Central memory CD4-positive, alpha-beta T cell (primary cell): ENCODE measurements around the gene LMBR1.
"Not testable (repeated sequence)": the region's sequence is repeated elsewhere in the genome, so short reads cannot be mapped to it uniquely, and the experiment has no call there.

Experiments used
- DNase-seq: peaks from one replicate; pipeline ENCODE4 v3.0.0; 2022

The LMBR1 gene

DNA sequence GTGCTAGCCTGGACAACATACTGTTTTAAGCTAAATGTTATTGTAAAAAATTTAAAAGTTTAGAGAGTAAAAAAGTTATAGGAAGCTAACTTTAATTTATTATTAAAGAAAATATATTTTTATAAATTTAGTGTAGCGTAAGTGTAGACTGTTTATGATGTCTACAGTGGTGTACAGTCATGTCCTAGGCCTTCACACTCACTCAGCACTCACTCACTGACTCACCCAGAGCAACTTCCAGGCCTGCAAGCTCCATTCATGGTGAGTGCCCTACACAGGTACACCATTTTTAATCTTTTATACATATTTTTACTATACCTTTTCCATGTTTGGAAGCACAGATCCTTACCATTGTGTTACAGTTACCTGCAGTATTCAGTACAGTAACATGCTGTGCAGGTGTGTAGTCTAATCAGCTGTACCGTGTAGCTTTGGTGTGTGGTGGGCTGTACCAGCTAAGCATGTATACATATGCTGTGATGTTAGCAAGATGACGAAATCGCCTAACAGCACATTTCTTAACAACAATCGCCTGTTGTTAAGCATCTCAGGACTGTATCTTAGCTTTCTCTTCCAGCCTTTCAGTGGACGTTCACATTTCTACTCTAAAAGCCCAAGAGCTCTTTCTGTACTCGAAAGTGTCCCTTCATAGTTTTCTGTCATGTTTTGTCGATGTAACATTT is 240.0 kb downstream of the LMBR1 start:
- no peak for DNase-seq

DNA sequence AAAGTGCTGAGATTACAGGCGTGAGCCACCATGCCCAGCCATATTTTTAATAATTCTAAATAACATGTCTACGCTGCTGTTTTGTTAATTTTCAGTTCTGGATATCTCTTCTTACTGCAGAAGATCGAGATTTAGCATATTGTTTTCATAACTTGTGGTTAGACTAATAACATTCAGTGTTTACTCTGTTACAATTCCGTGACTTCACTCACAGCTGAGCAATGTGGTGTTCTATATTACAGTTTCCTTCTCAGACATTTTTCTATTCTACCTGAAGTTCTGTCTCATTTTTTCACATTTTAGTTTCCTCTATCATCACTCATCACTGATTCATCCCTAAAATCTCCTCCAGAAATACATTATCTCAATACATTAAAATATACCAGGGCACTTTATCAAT is 241.5 kb downstream of the LMBR1 start:
- no peak for DNase-seq

GRCh38 chr7:156650042-156650441 is 242.9 kb downstream of the LMBR1 start:
- DNase-seq, result no peak

DNA sequence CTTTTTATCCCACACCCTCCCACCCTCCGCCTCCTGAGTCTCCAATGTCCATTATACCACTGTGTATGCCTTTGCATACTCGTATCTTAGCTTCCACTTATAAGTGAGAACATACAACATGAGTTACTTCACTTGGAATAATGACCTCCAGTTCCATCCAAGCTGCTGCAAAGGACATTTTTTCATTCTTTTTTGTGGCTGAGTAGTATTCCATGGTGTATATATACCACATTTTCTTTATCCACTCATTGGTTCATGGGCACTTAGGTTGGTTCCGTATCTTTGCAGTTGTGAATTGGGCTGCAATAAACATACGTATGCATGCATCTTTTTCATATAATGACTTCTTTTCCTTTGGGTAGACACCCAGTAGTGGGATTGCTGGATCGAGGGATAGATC is 245.7 kb downstream of the LMBR1 start:
- not testable (repeated sequence) for DNase-seq

- DNase-seq, result no peak
These were observed 250.5 kb downstream of the LMBR1 start for GRCh38 chr7:156642306-156643045.

GRCh38 chr7:156640949-156641485 is 252.0 kb downstream of the LMBR1 start:
- peak; percentile 69 for DNase-seq

- DNase-seq, result peak; percentile 92
These were observed 252.6 kb downstream of the LMBR1 start, which contains the start of gene RNF32 for GRCh38 chr7:156640257-156640948. Gene RNF32, plus strand, starts transcription at chr7:156640774. Its CDS starts 3,104 bp downstream, at chr7:156643878.

DNA sequence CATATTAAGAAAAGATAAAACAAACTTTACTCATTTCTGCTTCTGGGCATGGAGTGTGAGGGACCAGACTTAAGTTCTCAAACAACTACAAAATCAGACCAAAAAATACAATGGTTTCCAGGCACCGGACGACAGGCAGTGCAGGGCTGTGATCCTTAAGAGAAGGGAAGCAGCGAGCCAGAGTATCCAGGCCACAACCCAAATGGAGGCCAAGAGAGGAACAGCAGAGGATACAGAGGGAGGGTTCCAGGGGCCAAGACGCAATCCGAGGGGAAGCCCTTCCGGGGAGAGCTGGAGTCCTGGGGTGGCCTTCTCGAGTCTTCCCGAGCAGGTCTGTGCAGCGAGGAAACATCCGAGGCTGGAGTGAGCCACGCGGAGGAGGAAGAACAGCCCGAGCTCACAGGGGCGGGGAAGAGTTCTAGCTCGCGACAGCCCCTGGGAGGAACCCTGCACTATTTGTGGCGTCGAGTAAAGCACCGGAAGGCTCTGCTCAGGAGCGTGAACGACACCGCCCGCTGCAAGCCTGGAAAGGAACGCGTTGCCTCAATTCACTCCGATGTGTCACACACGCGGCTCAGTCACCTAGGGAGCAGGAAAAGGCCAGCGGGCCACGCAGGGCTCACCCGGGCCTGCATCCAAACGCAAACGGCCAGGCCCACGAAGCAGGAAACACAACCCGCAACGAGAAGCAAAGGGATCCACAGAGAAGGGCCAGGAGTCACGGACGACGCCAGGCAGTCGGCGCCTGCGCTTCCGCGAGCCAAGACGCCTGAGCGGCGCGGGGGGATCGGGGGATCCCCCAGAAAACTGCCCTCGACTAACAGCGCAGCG is 253.3 kb downstream of the LMBR1 start:
- DNase-seq, result no peak

GRCh38 chr7:156638443-156639077 is 254.4 kb downstream of the LMBR1 start:
- DNase-seq, result no peak

GRCh38 chr7:156637093-156637492 is 255.9 kb downstream of the LMBR1 start:
- not testable (repeated sequence) for DNase-seq

DNA sequence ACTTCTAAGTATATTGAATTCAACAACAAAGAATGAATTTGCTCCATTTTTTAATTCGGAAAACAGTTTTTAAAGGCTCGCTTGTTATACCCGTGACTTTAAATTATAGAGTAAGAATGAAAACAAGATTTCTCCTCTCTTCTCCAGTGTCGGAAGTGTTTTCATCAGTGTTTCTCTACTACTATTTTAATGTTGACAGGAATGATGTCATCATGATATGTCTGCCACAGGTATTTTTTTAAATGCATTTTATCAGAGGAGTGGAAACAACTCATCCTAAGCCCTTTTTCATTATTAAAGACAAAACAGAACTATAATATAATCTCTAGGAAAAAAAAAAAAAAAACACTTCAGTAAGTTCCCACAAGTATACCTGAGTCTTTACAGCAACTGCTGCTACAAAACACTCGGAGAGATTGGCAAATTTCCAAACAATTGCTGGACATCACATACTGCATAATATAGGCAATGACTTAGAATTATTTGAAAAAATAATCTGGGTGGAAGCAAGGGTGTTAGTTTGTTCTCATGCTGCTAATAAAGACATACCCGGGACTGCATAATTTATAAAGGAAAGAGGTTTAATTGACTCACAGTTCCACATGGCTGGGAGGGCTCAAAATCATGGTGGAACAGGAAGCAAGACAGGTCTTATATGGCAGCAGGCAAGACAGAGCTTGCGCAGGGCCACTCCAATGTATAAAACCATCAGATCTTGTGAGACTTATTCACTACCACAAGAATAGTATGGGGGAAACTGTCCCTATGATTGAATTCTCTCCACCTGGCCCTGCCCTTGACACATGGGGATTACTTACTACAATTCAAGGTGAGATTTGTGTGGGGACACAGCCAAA is 257.2 kb downstream of the LMBR1 start:
- DNase-seq, result no peak

- DNase-seq, result no peak
These were observed 258.9 kb downstream of the LMBR1 start for GRCh38 chr7:156634117-156634516.

DNA sequence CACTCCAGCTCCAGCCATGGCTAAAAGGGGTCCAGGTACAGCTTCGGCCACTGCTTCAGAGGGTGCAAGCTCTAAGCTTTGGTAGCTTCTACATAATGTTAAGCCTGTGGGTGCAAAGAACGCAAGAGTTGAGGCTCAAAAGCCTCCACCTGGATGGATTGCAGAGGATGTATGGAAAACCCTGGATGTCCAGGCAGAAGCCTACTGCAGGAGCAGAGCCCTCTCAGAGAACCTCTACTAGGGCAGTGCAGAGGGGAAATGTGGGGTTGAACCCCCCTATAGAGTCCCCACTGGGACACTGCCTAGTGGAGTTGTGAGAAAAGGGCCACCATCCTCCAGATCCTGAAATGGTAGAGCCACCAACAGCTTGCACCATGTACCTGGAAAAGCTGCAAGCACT is 263.1 kb downstream of the LMBR1 start:
- no peak for DNase-seq

DNA sequence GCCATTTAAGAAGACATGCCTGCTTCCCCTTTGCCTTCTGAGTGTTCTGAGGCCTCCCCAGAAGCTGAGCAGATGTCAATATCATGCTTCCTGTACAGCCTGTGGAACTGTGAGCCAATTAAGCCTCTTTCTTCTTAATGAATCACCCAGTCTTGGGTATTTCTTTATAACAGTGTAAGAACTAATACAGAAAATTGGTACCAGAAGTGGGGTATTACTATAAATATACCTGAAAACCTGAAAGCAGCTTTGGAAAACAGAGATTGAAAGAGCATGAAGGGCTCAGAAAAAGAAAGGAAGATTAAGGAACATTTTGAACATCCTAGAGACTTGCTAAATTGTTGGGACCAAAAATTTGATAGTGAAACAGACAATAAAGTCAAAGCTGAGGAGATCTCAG is 264.4 kb downstream of the LMBR1 start:
- no peak for DNase-seq
